Uterus (tissue), 4 donors: Measurements from ENCODE around the gene CLIC6. TPM values are rescaled to one million over a fixed set of nuclear protein-coding genes. Genes with fewer than 3 reads are reported as not detected.
"Not testable (repeated sequence)": the region's sequence is repeated elsewhere in the genome, so short reads cannot be mapped to it uniquely, and the experiment has no call there.

Source experiments
- DNase-seq, 2 donors: peaks; one replicate each; pipeline ENCODE4 v3.0.0-alpha.2; 2019 to 2020
- H3K27ac ChIP-seq, 2 donors: fragments of 200-600 bp; sonication (generic); 1 replicate in 1 of 2; 2 replicates in 1 of 2; pipeline ENCODE4 v1.5.1; 2016 to 2018
- H3K27me3 ChIP-seq, 2 donors: fragments of 200-600 bp; sonication (generic); one replicate each; pipeline ENCODE4 v1.5.1; 2018 to 2019; ENCODE audit warnings: control low read depth in 1 of 2
- H3K36me3 ChIP-seq, 2 donors: fragments of 200-600 bp; sonication (generic); one replicate each; pipeline ENCODE4 v1.5.1; 2019; ENCODE audit warnings: control low read depth in 1 of 2
- H3K4me1 ChIP-seq, 2 donors: fragments of 200-600 bp; sonication (generic); one replicate each; pipeline ENCODE4 v1.5.1; 2018 to 2019; ENCODE audit warnings: control low read depth in 1 of 2
- H3K4me3 ChIP-seq, 2 donors: fragments of 200-600 bp; sonication (generic); 1 replicate in 1 of 2; 2 replicates in 1 of 2; pipeline ENCODE4 v1.5.1; 2018 to 2019; ENCODE audit warnings: mild to moderate bottlenecking in 1 of 2
- H3K9me3 ChIP-seq, 2 donors: fragments of 200-600 bp; sonication (generic); one replicate each; pipeline ENCODE4 v1.5.1; 2019; ENCODE audit warnings: control low read depth in 1 of 2
- CTCF ChIP-seq, 4 experiments: fragments of 200-600 bp in 2 of 4; fragments of 450-650 bp in 2 of 4; sonication (generic) in 2 of 4; IDR thresholded peaks; one replicate each; pipeline ENCODE4 v1.5.1; 2016 to 2019; ENCODE audit warnings: antibody characterized with exemption in 4 of 4, mild to moderate bottlenecking in 2 of 4, moderate library complexity in 1 of 4
- POLR2A ChIP-seq, 2 donors: fragments of 450-650 bp; IDR thresholded peaks; one replicate each; pipeline ENCODE4 v1.6.1; 2016; ENCODE audit warnings: antibody characterized with exemption in 2 of 2, mild to moderate bottlenecking in 1 of 2, moderate library complexity in 1 of 2
- intact Hi-C: fragments of 100-400 bp; cut with DNase I; formaldehyde crosslinking; loops from one replicate; pipeline ENCODE4 v1.15.1; 2023; ENCODE audit warnings: low total_unique reads
- total RNA-seq, 4 donors: library from RNA; depleted of rRNA in 3 of 4; stranded (reverse); fragments of >200 nt in 3 of 4; gene quantifications; one replicate each; pipeline versions ENCODE4 v1.1.0 to v1.2.4, GENCODE V29; 2014 to 2023
- donor health status: DM: yes; HTN: yes; CAD: no.

CLIC6 gene
- total RNA-seq, 4 donors from 2014 or later, result under 0.01 to 0.69 (median 0.38) TPM

GRCh38 chr21:34669149-34669879, 520 bp downstream of the CLIC6 start:
- H3K27ac ChIP-seq, result no peak overlapping the region
- no peaks in the 10 kb centered on the region for H3K36me3 ChIP-seq
- TF ChIP-seq POLR2A (IDR thresholded peaks at IDR 0.05) (no peak), CTCF (IDR thresholded peaks at IDR 0.05) (no peak)
- peaks cover 0 to 13% of the 10 kb centered on the region in 2 donors for H3K4me1 ChIP-seq
- no peak for DNase-seq
- H3K4me3 ChIP-seq, result peak overlapping the region in 1 of 2 donors; percentile 34
- H3K27me3 ChIP-seq, result peaks cover 0 to 23% of the 10 kb centered on the region in 2 donors
- intact Hi-C loops, result no loop called here
- no peaks in the 10 kb centered on the region for H3K9me3 ChIP-seq

GRCh38 chr21:34669880-34670219, 1.1 kb downstream of the CLIC6 start:
- Histone ChIP-seq H3K4me3 (peak overlapping the region in 1 of 2 donors; percentile 34), H3K4me1 (peaks cover 0 to 13% of the 10 kb centered on the region in 2 donors), H3K27me3 (peaks cover 0 to 23% of the 10 kb centered on the region in 2 donors)
- DNase-seq, intact Hi-C loops, H3K9me3 ChIP-seq, H3K36me3 ChIP-seq, H3K27ac ChIP-seq: not testable (repeated sequence)

- TF ChIP-seq POLR2A (IDR thresholded peaks at IDR 0.05) (no peak), CTCF (IDR thresholded peaks at IDR 0.05) (no peak)
- Histone ChIP-seq H3K9me3 (no peaks in the 10 kb centered on the region), H3K4me1 (peaks cover 0 to 13% of the 10 kb centered on the region in 2 donors), H3K27ac (no peak overlapping the region), H3K27me3 (peaks cover 0 to 23% of the 10 kb centered on the region in 2 donors), H3K36me3 (no peaks in the 10 kb centered on the region), H3K4me3 (peak overlapping the region in 1 of 2 donors; percentile 34)
- intact Hi-C loops, result no loop called here
- no peak for DNase-seq
Measured at GRCh38 chr21:34670220-34670961, 1.6 kb downstream of the CLIC6 start.

- no peak overlapping the region for H3K27ac ChIP-seq
- intact Hi-C loops, result no loop called here
- TF ChIP-seq CTCF (IDR thresholded peaks at IDR 0.05), result no peak
- TF ChIP-seq POLR2A (IDR thresholded peaks at IDR 0.05), result no peak
Measured at GRCh38 chr21:34670962-34671348, 2.2 kb downstream of the CLIC6 start.

GRCh38 chr21:34671462-34671861, 2.7 kb downstream of the CLIC6 start:
- H3K4me3 ChIP-seq, result no peak overlapping the region
- TF ChIP-seq POLR2A (IDR thresholded peaks at IDR 0.05), result no peak
- TF ChIP-seq CTCF (IDR thresholded peaks at IDR 0.05), result no peak
- peaks cover 0 to 13% of the 10 kb centered on the region in 2 donors for H3K4me1 ChIP-seq
- intact Hi-C loops, result no loop called here
- H3K36me3 ChIP-seq, result no peaks in the 10 kb centered on the region
- H3K27me3 ChIP-seq, result peaks cover 0 to 23% of the 10 kb centered on the region in 2 donors
- H3K27ac ChIP-seq, result no peak overlapping the region
- H3K9me3 ChIP-seq, result no peaks in the 10 kb centered on the region
- no peak for DNase-seq

More at GRCh38 chr21:34670962-34671348, 2.2 kb downstream of the CLIC6 start:
- Histone ChIP-seq H3K27me3 (peaks cover 0 to 23% of the 10 kb centered on the region in 2 donors), H3K36me3 (no peaks in the 10 kb centered on the region), H3K4me1 (peaks cover 0 to 13% of the 10 kb centered on the region in 2 donors), H3K4me3 (peak overlapping the region in 1 of 2 donors; percentile 34), H3K9me3 (no peaks in the 10 kb centered on the region)
- DNase-seq, result no peak
